NCI-H82 treated with DMSO at 0.1 percent for 48 hours (cell line): Measurements from ENCODE around the gene NRIP1.

Experiments
- DNase-seq: peaks from one replicate; lab custom pipeline; 2025; ENCODE audit not compliant: unreplicated experiment; lab: John Stamatoyannopoulos, UW

NRIP1 gene

GRCh38 chr21:15010645-15011044 lies 54.2 kb downstream of the NRIP1 start:
- no peak for DNase-seq

- no peak for DNase-seq
Observed at GRCh38 chr21:15009837-15010363, 54.9 kb downstream of the NRIP1 start.

GRCh38 chr21:15007716-15008296 lies 57.0 kb downstream of the NRIP1 start:
- DNase-seq: no peak

- DNase-seq: no peak
Observed at GRCh38 chr21:15006594-15007230, 58.1 kb downstream of the NRIP1 start.

- DNase-seq: peak; percentile 48
Observed at GRCh38 chr21:15005391-15005790, 59.4 kb downstream of the NRIP1 start.

- no peak for DNase-seq
Observed at GRCh38 chr21:15004721-15005370, 60.0 kb downstream of the NRIP1 start.

- DNase-seq: peak; percentile 36
Observed at GRCh38 chr21:15003463-15004135, 61.2 kb downstream of the NRIP1 start.

GRCh38 chr21:15001857-15002606 lies 62.8 kb downstream of the NRIP1 start:
- no peak for DNase-seq

GRCh38 chr21:15001113-15001512 lies 63.7 kb downstream of the NRIP1 start:
- DNase-seq: no peak

GRCh38 chr21:15000081-15000480 lies 64.7 kb downstream of the NRIP1 start:
- DNase-seq: no peak

GRCh38 chr21:14998784-14999183 lies 66.0 kb downstream of the NRIP1 start:
- no peak for DNase-seq

GRCh38 chr21:14998336-14998735 lies 66.5 kb downstream of the NRIP1 start:
- DNase-seq: no peak

- DNase-seq: no peak
Observed at GRCh38 chr21:14995695-14996490, 68.9 kb downstream of the NRIP1 start.

- DNase-seq: no peak
Observed at GRCh38 chr21:14995226-14995625, 69.6 kb downstream of the NRIP1 start.

- DNase-seq: no peak
Observed at GRCh38 chr21:14993115-14993514, 71.7 kb downstream of the NRIP1 start.

- no peak for DNase-seq
Observed at GRCh38 chr21:14991957-14992356, 72.8 kb downstream of the NRIP1 start.

GRCh38 chr21:14989359-14989758 lies 75.4 kb downstream of the NRIP1 start:
- DNase-seq: no peak

- DNase-seq: no peak
Observed at GRCh38 chr21:14988760-14989159, 76.0 kb downstream of the NRIP1 start.

GRCh38 chr21:14987370-14988170 lies 77.2 kb downstream of the NRIP1 start:
- DNase-seq: no peak
